Tibial nerve (tissue), 4 donors: ENCODE data around the gene TMC6. TPM values are rescaled to one million over a fixed set of nuclear protein-coding genes. Genes with fewer than 3 reads are reported as not detected.

Experiments
- DNase-seq, 2 donors: peaks; one replicate each; pipeline ENCODE4 v3.0.0-alpha.2; 2019; ENCODE audit warnings: low spot score in 2 of 2
- H3K27ac ChIP-seq, 4 donors: fragments of 200-600 bp; sonication (generic) in 3 of 4; one replicate each; pipeline ENCODE4 v1.5.1; 2017 to 2019; ENCODE audit warnings: mild to moderate bottlenecking in 1 of 4
- H3K27me3 ChIP-seq, 2 donors: fragments of 200-600 bp; sonication (generic) in 1 of 2; one replicate each; pipeline versions ENCODE4 v1.5.1 to v1.6.0; 2017 to 2019
- H3K36me3 ChIP-seq, 3 donors: fragments of 200-600 bp; sonication (generic); one replicate each; pipeline ENCODE4 v1.5.1; 2018 to 2019
- H3K4me1 ChIP-seq, 4 donors: fragments of 200-600 bp; sonication (generic) in 3 of 4; one replicate each; pipeline ENCODE4 v1.5.1; 2017 to 2019
- H3K4me3 ChIP-seq, 4 donors: fragments of 200-600 bp; sonication (generic) in 3 of 4; one replicate each; pipeline ENCODE4 v1.5.1; 2017 to 2019; ENCODE audit warnings: mild to moderate bottlenecking in 1 of 4, moderate library complexity in 1 of 4
- H3K9me3 ChIP-seq, 4 donors: fragments of 200-600 bp; sonication (generic) in 3 of 4; one replicate each; pipeline ENCODE4 v1.5.1; 2017 to 2019
- CTCF ChIP-seq, 5 experiments: fragments of 200-600 bp in 3 of 5; fragments of 450-650 bp in 2 of 5; sonication (generic) in 3 of 5; IDR thresholded peaks; one replicate each; pipeline ENCODE4 v1.5.1; 2016 to 2019; ENCODE audit warnings: antibody characterized with exemption in 5 of 5, mild to moderate bottlenecking in 3 of 5, moderate library complexity in 2 of 5
- EP300 ChIP-seq, 2 donors: sonication (generic); formaldehyde crosslinking; IDR thresholded peaks; one replicate each; pipeline ENCODE4 v1.6.1; 2017; ENCODE audit warnings: antibody characterized with exemption in 2 of 2, mild to moderate bottlenecking in 1 of 2
- POLR2A ChIP-seq, 2 donors: fragments of 450-650 bp; IDR thresholded peaks; one replicate each; pipeline ENCODE4 v1.6.1; 2017; ENCODE audit warnings: antibody characterized with exemption in 2 of 2, mild to moderate bottlenecking in 2 of 2, moderate library complexity in 2 of 2
- WGBS, 2 donors: methylation state at CpG; one replicate each; pipeline ENCODE4 v1.1.5; 2018; 5-methylcytosine and 5-hydroxymethylcytosine counted together
- total RNA-seq, 4 donors: library from RNA; depleted of rRNA; stranded (reverse); fragments of >200 nt; gene quantifications; one replicate each; pipeline ENCODE4 v1.1.0, GENCODE V29; 2016

TMC6 gene
- total RNA-seq, 4 donors from 2014 or later = 43.3 to 94.5 (median 52.2) TPM

- TF ChIP-seq CTCF (IDR thresholded peaks at IDR 0.05) (no peak), EP300 (IDR thresholded peaks at IDR 0.05) (no peak), POLR2A (IDR thresholded peaks at IDR 0.05) (no peak)
- Histone ChIP-seq H3K36me3 (peaks cover 0 to 78% (median 0%) of the 10 kb centered on the region in 3 donors), H3K27ac (peak overlapping the region in 2 of 4 donors; percentile 45 to 52), H3K27me3 (no peaks in the 10 kb centered on the region), H3K4me1 (peaks cover 0 to 42% (median 2%) of the 10 kb centered on the region in 4 donors), H3K4me3 (no peak overlapping the region), H3K9me3 (no peaks in the 10 kb centered on the region)
- DNase-seq = no peak
- WGBS, 2 donors = 50 to 56% methylated on average over 10 of the region's 10 CpGs
Observed at GRCh38 chr17:78107457-78107856, 21.1 kb downstream of the TMC6 start.

- H3K27me3 ChIP-seq = no peaks in the 10 kb centered on the region
- WGBS, 2 donors = 80 to 81% methylated on average over 15 of the region's 15 CpGs
- H3K9me3 ChIP-seq = no peaks in the 10 kb centered on the region
- peaks cover 0 to 38% (median 2%) of the 10 kb centered on the region in 4 donors for H3K4me1 ChIP-seq
- no peak overlapping the region for H3K4me3 ChIP-seq
- TF ChIP-seq EP300 (IDR thresholded peaks at IDR 0.05) (no peak), POLR2A (IDR thresholded peaks at IDR 0.05) (no peak), CTCF (IDR thresholded peaks at IDR 0.05) (no peak)
- no peak overlapping the region for H3K27ac ChIP-seq
- H3K36me3 ChIP-seq = peaks cover 0 to 80% (median 0%) of the 10 kb centered on the region in 3 donors
- no peak for DNase-seq
Observed at GRCh38 chr17:78106211-78106610, 22.3 kb downstream of the TMC6 start.

- 64 to 73% methylated on average over 13 of the region's 13 CpGs for WGBS, 2 donors
- H3K27ac ChIP-seq = no peak overlapping the region
- no peaks in the 10 kb centered on the region for H3K27me3 ChIP-seq
- TF ChIP-seq CTCF (IDR thresholded peaks at IDR 0.05) = no peak
- no peak for TF ChIP-seq POLR2A (IDR thresholded peaks at IDR 0.05)
- TF ChIP-seq EP300 (IDR thresholded peaks at IDR 0.05) = no peak
- DNase-seq = no peak
- peaks cover 0 to 80% (median 0%) of the 10 kb centered on the region in 3 donors for H3K36me3 ChIP-seq
- no peaks in the 10 kb centered on the region for H3K9me3 ChIP-seq
- H3K4me1 ChIP-seq = peaks cover 0 to 35% (median 2%) of the 10 kb centered on the region in 4 donors
- H3K4me3 ChIP-seq = no peak overlapping the region
Observed at GRCh38 chr17:78105551-78105950, 23.0 kb downstream of the TMC6 start.

DNA sequence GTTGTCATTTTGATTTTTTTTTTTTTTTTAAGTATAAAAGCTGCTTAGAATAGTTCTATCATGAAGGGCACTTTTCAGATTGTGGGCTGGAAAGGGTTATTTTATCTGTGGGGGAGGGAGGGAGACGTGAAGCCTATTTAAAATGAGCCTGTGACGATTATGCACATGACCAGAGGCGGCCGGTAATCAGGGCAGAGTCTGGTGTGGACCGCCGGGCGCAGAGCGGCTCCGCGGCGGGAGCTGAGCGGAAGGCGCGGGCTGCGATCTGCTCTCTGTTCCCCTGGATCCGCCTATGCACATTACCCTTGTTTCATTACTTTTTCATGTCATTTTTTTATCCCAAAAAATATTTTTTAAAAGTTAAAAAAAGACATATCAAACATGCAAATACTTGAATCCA, 23.5 kb downstream of the TMC6 start:
- TF ChIP-seq POLR2A (IDR thresholded peaks at IDR 0.05) = no peak
- TF ChIP-seq EP300 (IDR thresholded peaks at IDR 0.05) = no peak
- TF ChIP-seq CTCF (IDR thresholded peaks at IDR 0.05) = no peak
- WGBS, 2 donors = 78 to 80% methylated on average over 16 of the region's 16 CpGs
- Histone ChIP-seq H3K36me3 (peaks cover 0 to 80% (median 0%) of the 10 kb centered on the region in 3 donors), H3K4me1 (peaks cover 0 to 30% (median 2%) of the 10 kb centered on the region in 4 donors), H3K9me3 (no peaks in the 10 kb centered on the region), H3K27me3 (no peaks in the 10 kb centered on the region), H3K27ac (no peak overlapping the region), H3K4me3 (no peak overlapping the region)
- no peak for DNase-seq

- Histone ChIP-seq H3K4me3 (no peak overlapping the region), H3K27me3 (no peaks in the 10 kb centered on the region), H3K9me3 (no peaks in the 10 kb centered on the region), H3K4me1 (peaks cover 0 to 24% (median 2%) of the 10 kb centered on the region in 4 donors), H3K36me3 (peaks cover 0 to 80% (median 0%) of the 10 kb centered on the region in 3 donors), H3K27ac (no peak overlapping the region)
- TF ChIP-seq CTCF (IDR thresholded peaks at IDR 0.05) = no peak
- TF ChIP-seq EP300 (IDR thresholded peaks at IDR 0.05) = no peak
- no peak for TF ChIP-seq POLR2A (IDR thresholded peaks at IDR 0.05)
- 88 to 93% methylated on average over 10 to 17 of the region's 28 CpGs for WGBS, 2 donors
- DNase-seq = no peak
Observed at GRCh38 chr17:78104540-78104941, 24.0 kb downstream of the TMC6 start.
